Neural progenitor cell (in vitro differentiated cells): Measurements from ENCODE around the gene GRB7. TPM values are rescaled to one million over a fixed set of nuclear protein-coding genes. Genes with fewer than 3 reads are reported as not detected.

ENCODE experiments used
- DNase-seq: peaks from one replicate; pipeline ENCODE4 v3.0.0-alpha.2; 2016; ENCODE audit warnings: low spot score
- H2AFZ ChIP-seq: fragments of 200-600 bp; sonication (generic); replicated peaks from 2 replicates; pipeline ENCODE4 v1.6.1; 2016; ENCODE audit warnings: antibody characterized with exemption
- H3F3A ChIP-seq: fragments of 200-600 bp; sonication (generic); 2 replicates; pipeline ENCODE4 v1.6.1; 2016; ENCODE audit warnings: antibody characterized with exemption, low read depth
- H3K27ac ChIP-seq: fragments of 200-600 bp; sonication (generic); 2 replicates; pipeline ENCODE4 v1.5.1; 2016; ENCODE audit warnings: mild to moderate bottlenecking
- H3K27me3 ChIP-seq: fragments of 200-600 bp; sonication (generic); 2 replicates; pipeline ENCODE4 v1.6.1; 2016; ENCODE audit warnings: mild to moderate bottlenecking, moderate library complexity
- H3K36me3 ChIP-seq: fragments of 200-600 bp; sonication (generic); 2 replicates; pipeline ENCODE4 v1.5.1; 2016
- H3K4me1 ChIP-seq: fragments of 200-600 bp; sonication (generic); 2 replicates; pipeline ENCODE4 v1.6.1; 2016; ENCODE audit warnings: mixed run types
- H3K4me2 ChIP-seq: fragments of 200-600 bp; sonication (generic); 2 replicates; pipeline ENCODE4 v1.6.1; 2016
- H3K4me3 ChIP-seq: fragments of 200-600 bp; sonication (generic); 2 replicates; pipeline ENCODE4 v1.5.1; 2016
- H3K79me2 ChIP-seq: fragments of 200-600 bp; sonication (generic); 2 replicates; pipeline ENCODE4 v1.6.1; 2016; ENCODE audit warnings: low read depth
- H3K9ac ChIP-seq: fragments of 200-600 bp; sonication (generic); 2 replicates; pipeline ENCODE4 v1.6.1; 2016
- H3K9me3 ChIP-seq: fragments of 200-600 bp; sonication (generic); 2 replicates; pipeline ENCODE4 v1.5.1; 2016; ENCODE audit warnings: low read depth
- H4K20me1 ChIP-seq: fragments of 200-600 bp; sonication (generic); 2 replicates; pipeline ENCODE4 v1.6.1; 2016; ENCODE audit warnings: low read depth
- H3K27ac Mint-ChIP-seq: 3 replicates; pipeline ENCODE4 v1.8.0; 2021; ENCODE audit warnings: mixed read lengths
- H3K27me3 Mint-ChIP-seq: 2 replicates; pipeline ENCODE4 v1.8.0; 2022; ENCODE audit warnings: low read depth, mild to moderate bottlenecking, inconsistent platforms, moderate library complexity, mixed read lengths; ENCODE audit not compliant: insufficient read depth
- H3K36me3 Mint-ChIP-seq: 3 replicates; pipeline ENCODE4 v1.8.0; 2021; ENCODE audit warnings: mixed read lengths
- H3K4me1 Mint-ChIP-seq: 3 replicates; pipeline ENCODE4 v1.8.0; 2021; ENCODE audit warnings: mixed read lengths
- H3K4me3 Mint-ChIP-seq: 3 replicates; pipeline ENCODE4 v1.8.0; 2021; ENCODE audit warnings: mild to moderate bottlenecking, moderate library complexity, mixed read lengths
- H3K9me3 Mint-ChIP-seq: 3 replicates; pipeline ENCODE4 v1.8.0; 2020; ENCODE audit warnings: mixed read lengths
- EZH2 ChIP-seq: fragments of 200-600 bp; sonication (generic); IDR thresholded peaks from 2 replicates; pipeline ENCODE4 v1.6.1; 2017; ENCODE audit warnings: antibody characterized with exemption, mild to moderate bottlenecking, moderate library complexity
- EZH2phosphoT487 ChIP-seq: fragments of 200-600 bp; sonication (generic); IDR thresholded peaks from 2 replicates; pipeline ENCODE4 v1.6.1; 2017; ENCODE audit warnings: antibody characterized with exemption
- total RNA-seq: library from RNA; depleted of rRNA; stranded (reverse); fragments of >200 nt; gene quantifications from 2 replicates; pipeline ENCODE4 v1.2.3, GENCODE V29; 2015; ENCODE audit warnings: low replicate concordance
- TF ChIP-seq, protein P1 (sequence below): fragments of 200-600 bp; sonication (generic); IDR thresholded peaks from 2 replicates; pipeline ENCODE4 v1.5.1; 2017; ENCODE audit warnings: antibody characterized with exemption, mild to moderate bottlenecking

GRB7 gene
- total RNA-seq, 1 donor from 2014 or later = 6.0 TPM

DNA sequence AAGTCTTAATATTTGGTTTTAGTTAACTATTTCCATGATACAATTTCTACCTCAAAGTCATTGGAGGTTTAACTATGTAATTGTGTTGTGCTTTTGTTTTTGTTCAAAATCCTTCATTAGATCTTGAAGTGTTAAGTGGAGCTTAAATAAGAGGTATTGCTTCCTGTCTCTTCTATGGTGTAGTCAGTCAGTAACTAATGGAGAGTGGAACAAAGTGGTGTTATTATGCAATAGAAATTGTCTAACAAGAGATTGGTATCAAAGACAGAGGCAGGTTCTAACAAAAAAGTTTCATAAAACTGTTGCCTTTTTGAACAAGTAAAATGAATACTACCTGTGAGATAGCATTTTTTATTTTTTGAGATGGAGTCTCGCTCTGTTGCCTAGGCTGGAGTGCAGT lies 45.2 kb downstream of the GRB7 start:
- Histone ChIP-seq H3K4me3 (no peak overlapping the region), H3K4me1 (peaks cover 5% of the 10 kb centered on the region), H2AFZ (no peak overlapping the region), H3K4me2 (no peak overlapping the region), H3F3A (no peaks in the 10 kb centered on the region), H4K20me1 (no peaks in the 10 kb centered on the region), H3K9me3 (no peaks in the 10 kb centered on the region), H3K9ac (no peak overlapping the region), H3K36me3 (no peaks in the 10 kb centered on the region), H3K79me2 (no peaks in the 10 kb centered on the region), H3K27ac (no peak overlapping the region), H3K27me3 (no peaks in the 10 kb centered on the region)
- TF ChIP-seq, protein P1, sequence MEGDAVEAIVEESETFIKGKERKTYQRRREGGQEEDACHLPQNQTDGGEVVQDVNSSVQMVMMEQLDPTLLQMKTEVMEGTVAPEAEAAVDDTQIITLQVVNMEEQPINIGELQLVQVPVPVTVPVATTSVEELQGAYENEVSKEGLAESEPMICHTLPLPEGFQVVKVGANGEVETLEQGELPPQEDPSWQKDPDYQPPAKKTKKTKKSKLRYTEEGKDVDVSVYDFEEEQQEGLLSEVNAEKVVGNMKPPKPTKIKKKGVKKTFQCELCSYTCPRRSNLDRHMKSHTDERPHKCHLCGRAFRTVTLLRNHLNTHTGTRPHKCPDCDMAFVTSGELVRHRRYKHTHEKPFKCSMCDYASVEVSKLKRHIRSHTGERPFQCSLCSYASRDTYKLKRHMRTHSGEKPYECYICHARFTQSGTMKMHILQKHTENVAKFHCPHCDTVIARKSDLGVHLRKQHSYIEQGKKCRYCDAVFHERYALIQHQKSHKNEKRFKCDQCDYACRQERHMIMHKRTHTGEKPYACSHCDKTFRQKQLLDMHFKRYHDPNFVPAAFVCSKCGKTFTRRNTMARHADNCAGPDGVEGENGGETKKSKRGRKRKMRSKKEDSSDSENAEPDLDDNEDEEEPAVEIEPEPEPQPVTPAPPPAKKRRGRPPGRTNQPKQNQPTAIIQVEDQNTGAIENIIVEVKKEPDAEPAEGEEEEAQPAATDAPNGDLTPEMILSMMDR = no peak
- TF ChIP-seq EZH2 = no peak
- TF ChIP-seq EZH2phosphoT487 = no peak
- DNase-seq = no peak
- Mint-ChIP-seq H3K27ac (no peak overlapping the region), H3K4me3 (no peak overlapping the region), H3K36me3 (no peaks in the 10 kb centered on the region), H3K9me3 (no peaks in the 10 kb centered on the region), H3K27me3 (no peaks in the 10 kb centered on the region), H3K4me1 (no peaks in the 10 kb centered on the region)

DNA sequence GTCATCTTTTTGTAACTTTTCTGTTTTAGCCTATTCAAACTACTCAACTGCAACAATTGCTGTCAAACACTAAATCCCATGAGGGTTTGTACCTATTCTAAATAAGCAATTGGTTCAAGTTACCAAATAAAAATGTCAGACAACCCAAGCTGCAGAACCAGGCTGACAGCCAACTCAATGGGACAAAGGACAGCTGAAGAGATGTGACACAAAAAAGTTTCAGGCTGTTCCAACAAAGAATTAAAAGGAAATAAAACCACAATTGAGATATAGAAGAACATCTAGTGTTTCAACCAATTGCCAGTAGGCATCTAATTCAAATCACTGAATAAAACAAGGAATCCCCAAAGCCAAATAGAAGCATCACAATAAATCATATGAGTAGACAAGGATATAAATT lies 49.3 kb downstream of the GRB7 start:
- Mint-ChIP-seq H3K9me3 (no peaks in the 10 kb centered on the region), H3K36me3 (no peaks in the 10 kb centered on the region), H3K27me3 (no peaks in the 10 kb centered on the region), H3K27ac (no peak overlapping the region), H3K4me3 (no peak overlapping the region), H3K4me1 (no peaks in the 10 kb centered on the region)
- H3F3A ChIP-seq = peaks cover 6% of the 10 kb centered on the region
- H3K79me2 ChIP-seq = no peaks in the 10 kb centered on the region
- H3K9ac ChIP-seq = no peak overlapping the region
- no peak overlapping the region for H3K27ac ChIP-seq
- no peaks in the 10 kb centered on the region for H3K9me3 ChIP-seq
- H3K4me1 ChIP-seq = peaks cover 16% of the 10 kb centered on the region
- no peaks in the 10 kb centered on the region for H3K27me3 ChIP-seq
- no peaks in the 10 kb centered on the region for H4K20me1 ChIP-seq
- TF ChIP-seq EZH2 = no peak
- TF ChIP-seq, protein P1 = no peak
- TF ChIP-seq EZH2phosphoT487 = no peak
- no peak overlapping the region for H2AFZ ChIP-seq
- no peak for DNase-seq
- no peak overlapping the region for H3K4me2 ChIP-seq
- H3K4me3 ChIP-seq = no peak overlapping the region
- no peaks in the 10 kb centered on the region for H3K36me3 ChIP-seq

DNA sequence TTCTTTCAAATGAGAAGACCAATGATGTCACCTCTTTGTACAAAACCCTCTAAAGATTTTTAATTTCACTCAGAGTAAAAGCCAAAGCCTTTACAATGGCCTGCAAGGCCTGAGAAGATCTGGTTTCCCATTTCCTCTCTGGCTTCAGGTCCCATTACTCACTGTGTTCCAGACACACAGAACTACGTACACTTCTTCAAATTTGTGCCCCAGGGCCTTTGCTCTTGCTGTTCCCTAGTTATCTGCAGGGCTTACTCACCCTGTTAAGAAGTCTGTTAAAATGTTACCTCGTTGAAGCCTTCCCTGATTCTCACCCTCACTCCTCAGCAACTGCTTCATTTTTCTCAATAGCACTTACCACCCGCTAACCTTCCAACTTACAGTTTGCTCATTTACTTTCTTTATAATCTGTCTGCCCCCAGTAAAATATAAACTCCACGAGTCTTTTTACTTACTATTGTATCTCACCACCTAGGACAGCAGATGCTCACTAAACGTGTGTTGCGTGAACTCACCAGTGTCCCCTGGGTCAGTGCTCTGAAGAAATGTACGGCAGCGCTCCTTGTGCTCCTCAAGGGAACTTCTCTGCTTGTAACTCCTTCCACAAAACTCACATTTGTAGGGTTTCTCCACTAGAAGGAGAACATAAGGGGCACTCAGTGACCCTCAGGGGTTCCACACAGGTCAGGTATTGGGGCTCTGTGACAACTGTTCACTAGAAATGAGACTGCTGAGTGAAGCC lies 50.2 kb downstream of the GRB7 start:
- H3K27ac Mint-ChIP-seq = no peak overlapping the region
- no peaks in the 10 kb centered on the region for H4K20me1 ChIP-seq
- H3F3A ChIP-seq = peaks cover 6% of the 10 kb centered on the region
- TF ChIP-seq, protein P1 = no peak
- TF ChIP-seq EZH2phosphoT487 = no peak
- TF ChIP-seq EZH2 = no peak
- no peaks in the 10 kb centered on the region for H3K79me2 ChIP-seq
- H3K9me3 ChIP-seq = no peaks in the 10 kb centered on the region
- H3K4me2 ChIP-seq = no peak overlapping the region
- no peak overlapping the region for H3K9ac ChIP-seq
- no peak overlapping the region for H3K4me3 Mint-ChIP-seq
- H2AFZ ChIP-seq = no peak overlapping the region
- no peaks in the 10 kb centered on the region for H3K4me1 Mint-ChIP-seq
- no peak for DNase-seq
- H3K27ac ChIP-seq = no peak overlapping the region
- H3K4me1 ChIP-seq = peaks cover 16% of the 10 kb centered on the region
- H3K27me3 ChIP-seq = no peaks in the 10 kb centered on the region
- no peaks in the 10 kb centered on the region for H3K27me3 Mint-ChIP-seq
- no peaks in the 10 kb centered on the region for H3K36me3 Mint-ChIP-seq
- H3K36me3 ChIP-seq = no peaks in the 10 kb centered on the region
- H3K9me3 Mint-ChIP-seq = no peaks in the 10 kb centered on the region
- no peak overlapping the region for H3K4me3 ChIP-seq
